K562 treated with DMSO at 1 percent for 12 hours (cell line): ENCODE results near the gene MPZ. TPM values are rescaled to one million over a fixed set of nuclear protein-coding genes. Genes with fewer than 3 reads are reported as not detected.

Source experiments
- total RNA-seq: library from RNA; unstranded; fragments of 300-600 nt; gene quantifications from 2 replicates; pipeline ENCODE4 v1.2.3, GENCODE V29; 2022; ENCODE audit not compliant: insufficient read depth

The MPZ gene
- total RNA-seq, result 3.6 and 6.8 TPM in 2 replicates

DNA sequence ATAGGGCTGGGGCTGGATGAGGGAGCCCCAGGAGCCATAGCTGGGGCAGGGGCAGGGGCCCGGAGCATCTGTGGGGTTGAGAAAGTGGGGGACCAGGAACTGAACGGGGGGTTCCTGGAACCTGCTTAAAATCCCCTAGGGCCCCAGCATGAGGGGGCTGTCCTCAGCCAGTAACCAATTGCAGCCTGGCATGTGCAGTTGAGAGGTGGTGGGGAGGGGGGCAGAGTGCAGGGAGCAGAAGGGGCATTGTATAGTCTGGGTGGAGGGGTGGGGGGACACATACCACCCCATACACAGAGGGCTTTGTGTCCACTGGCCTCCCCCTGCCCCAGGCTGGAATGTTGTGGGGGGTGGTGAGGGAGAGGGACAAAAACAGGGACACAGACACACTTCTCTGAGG, at the start of gene MPZ:
Gene MPZ (minus strand): TSS at position 101 of the 400 bp plus-strand sequence. CDS start 63 bp downstream, at position 38.

DNA sequence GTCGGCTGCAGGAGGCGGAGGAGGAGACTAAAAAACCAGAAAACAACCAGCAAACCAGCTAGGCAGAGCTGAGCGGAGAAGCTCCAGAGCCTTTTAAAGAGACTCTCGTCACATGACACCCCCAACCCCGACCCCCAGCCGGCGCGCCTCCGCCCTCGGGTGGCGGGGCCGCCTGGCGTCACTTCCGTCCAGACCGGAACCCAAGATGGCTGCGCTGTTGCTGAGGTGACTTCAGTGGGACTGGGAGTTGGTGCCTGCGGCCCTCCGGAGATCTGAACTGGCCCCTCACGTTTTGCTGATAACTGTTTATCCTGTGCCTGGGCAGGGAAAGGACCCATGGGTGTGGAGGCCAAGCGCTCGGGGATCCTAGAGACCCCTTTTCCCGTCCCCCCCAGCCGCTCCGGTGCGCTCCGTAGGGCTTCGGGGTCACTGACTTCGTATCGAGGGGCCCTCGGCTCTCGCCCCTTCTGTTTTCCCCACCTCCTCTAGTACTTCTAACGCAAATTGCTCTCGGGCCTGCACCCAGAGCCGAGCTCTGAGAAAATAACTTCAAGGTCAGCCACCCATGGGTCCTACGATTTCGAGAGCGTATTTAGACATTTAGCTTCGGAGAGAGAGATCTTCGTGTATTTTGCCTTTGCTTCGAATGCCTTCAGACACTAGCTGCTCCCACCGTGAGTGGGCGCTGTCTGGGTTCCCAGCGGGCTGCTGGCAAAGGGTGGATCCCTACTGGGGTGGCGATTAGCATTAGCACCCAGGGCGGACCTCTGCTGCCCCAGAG, 4.6 kb upstream of the MPZ start, which contains the start of gene SDHC:
Gene SDHC (plus strand): TSS at position 181 of the 781 bp plus-strand sequence. CDS start 25 bp downstream, at position 206.

DNA sequence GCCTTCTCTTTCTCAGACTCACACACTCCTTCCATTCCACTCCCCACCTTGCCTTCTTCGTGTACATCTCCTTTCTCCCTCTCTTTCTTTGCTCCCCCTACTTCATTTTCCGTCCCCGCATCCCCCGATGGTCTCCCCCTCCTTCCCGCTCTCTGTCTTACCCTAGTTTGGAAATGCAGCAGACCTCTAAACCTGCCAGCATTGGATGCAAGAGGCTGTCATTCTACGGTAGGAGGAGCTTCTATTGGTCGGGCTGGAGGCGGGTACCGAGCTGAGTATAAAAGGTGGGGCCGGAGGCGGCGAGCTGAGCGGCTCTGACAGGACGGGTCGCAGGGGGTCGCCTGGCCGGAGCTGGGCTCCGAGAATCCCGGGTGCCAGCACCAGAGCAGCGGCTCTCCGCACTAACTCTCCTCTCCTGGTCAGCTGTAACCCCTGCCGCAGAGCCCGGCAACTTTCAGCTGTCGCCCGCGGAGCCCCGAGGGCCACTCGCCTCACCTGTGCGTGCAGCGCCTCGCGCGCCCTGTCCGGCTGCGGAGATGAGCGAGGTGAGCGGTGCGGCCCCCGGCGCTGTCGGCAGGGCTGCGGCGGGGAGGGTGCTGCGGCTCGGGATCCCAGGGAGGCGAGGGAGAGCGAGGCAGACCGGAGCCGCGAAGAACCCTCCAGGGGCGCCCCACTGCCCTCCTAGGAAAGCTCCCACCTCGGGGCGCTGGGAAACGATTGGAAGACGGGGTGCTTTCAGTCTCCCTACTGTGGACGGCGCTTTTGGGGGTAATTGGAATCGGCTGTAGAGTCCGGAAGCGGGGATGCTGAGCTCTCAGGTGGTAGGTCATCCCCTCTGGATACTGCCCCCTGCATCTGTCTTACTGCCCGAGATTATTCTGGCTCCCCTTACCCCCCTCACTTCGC, 51.1 kb downstream of the MPZ start, which contains the start of gene PCP4L1:
Gene PCP4L1 (plus strand): TSS at position 307 of the 906 bp plus-strand sequence. CDS start 230 bp downstream, at position 537.

Other genes starting within 250 kb of the MPZ start
- not detected in 2 replicates for gene ARHGAP30, start 240.1 kb downstream of the MPZ start, total RNA-seq
- gene NECTIN4, start 220.4 kb downstream of the MPZ start, total RNA-seq, result not detected in 2 replicates
- not detected in 2 replicates for gene KLHDC9, start 211.6 kb downstream of the MPZ start, total RNA-seq
- 159 and 181 TPM in 2 replicates for gene PFDN2, start 191.9 kb downstream of the MPZ start, total RNA-seq
- gene NIT1, start 191.9 kb downstream of the MPZ start, total RNA-seq, result 33.4 and 47.9 TPM in 2 replicates
- 21.0 and 35.0 TPM in 2 replicates for gene DEDD, start 177.3 kb downstream of the MPZ start, total RNA-seq
- gene UFC1, start 156.0 kb downstream of the MPZ start, total RNA-seq, result 87.4 and 100 TPM in 2 replicates
- gene USP21, start 150.5 kb downstream of the MPZ start, total RNA-seq, result 19.1 and 27.5 TPM in 2 replicates
- gene PPOX, start 143.5 kb downstream of the MPZ start, total RNA-seq, result 29.1 and 35.6 TPM in 2 replicates
- 64.7 and 86.5 TPM in 2 replicates for gene B4GALT3, start 132.5 kb downstream of the MPZ start, total RNA-seq
- gene ADAMTS4, start 110.9 kb downstream of the MPZ start, total RNA-seq, result 1.3 and 1.7 TPM in 2 replicates
- gene NDUFS2, start 107.6 kb downstream of the MPZ start, total RNA-seq, result 91.5 and 101 TPM in 2 replicates
- 3.5 TPM in 1 of 2 replicates, not detected in the other for gene FCER1G, start 94.7 kb downstream of the MPZ start, total RNA-seq
- not detected in 2 replicates for gene APOA2, start 86.3 kb downstream of the MPZ start, total RNA-seq
- gene TOMM40L, start 83.9 kb downstream of the MPZ start, total RNA-seq, result 15.8 and 16.9 TPM in 2 replicates
- gene NR1I3, start 71.8 kb downstream of the MPZ start, total RNA-seq, result not detected in 2 replicates
- gene PCP4L1, start 51.2 kb downstream of the MPZ start, total RNA-seq, result not detected in 2 replicates
- 109 and 198 TPM in 2 replicates for gene SDHC, start 4.4 kb upstream of the MPZ start, total RNA-seq
- not detected in 2 replicates for gene CFAP126, start 57.9 kb upstream of the MPZ start, total RNA-seq
- gene FCGR2A, start 195.5 kb upstream of the MPZ start, total RNA-seq, result 45.8 and 91.4 TPM in 2 replicates
- 8.4 and 11.5 TPM in 2 replicates for gene HSPA6, start 214.6 kb upstream of the MPZ start, total RNA-seq
- not detected in 2 replicates for gene FCGR3A, start 239.8 kb upstream of the MPZ start, total RNA-seq